CD4-positive, alpha-beta memory T cell (primary cell): ENCODE measurements around the gene MSH6. TPM values are rescaled to one million over a fixed set of nuclear protein-coding genes. Genes with fewer than 3 reads are reported as not detected.

Source experiments
- CTCF ChIA-PET: fragments of 350-600 bp; sonication (Branson Sonifier 250); formaldehyde crosslinking; loops from one replicate; lab custom pipeline; 2021; ENCODE audit warnings: inconsistent platforms; ENCODE audit not compliant: partially characterized antibody; lab: Charles Lee
- POLR2A ChIA-PET: fragments of 350-600 bp; sonication (Branson Sonifier 250); formaldehyde crosslinking; loops from one replicate; lab custom pipeline; 2021; ENCODE audit not compliant: partially characterized antibody; lab: Charles Lee
- DNase-seq, 5 donors: peaks; one replicate each; pipeline versions ENCODE4 v3.0.0 to v3.0.0-alpha.2; 2020 to 2022; ENCODE audit warnings: mixed read lengths in 1 of 5
- H3K27ac ChIP-seq: one replicate; pipeline ENCODE4 v1.7.0; 2013; ENCODE audit warnings: low read depth, low read length
- H3K27me3 ChIP-seq: 2 replicates; pipeline ENCODE4 v1.7.0; 2013; ENCODE audit warnings: mild to moderate bottlenecking, low read length, moderate library complexity; ENCODE audit not compliant: insufficient read depth
- H3K36me3 ChIP-seq: 2 replicates; pipeline ENCODE4 v1.7.0; 2013; ENCODE audit warnings: mild to moderate bottlenecking, low read length, moderate library complexity; ENCODE audit not compliant: insufficient read depth
- H3K4me1 ChIP-seq: 2 replicates; pipeline ENCODE4 v1.7.0; 2013; ENCODE audit warnings: mild to moderate bottlenecking, low read length, moderate library complexity; ENCODE audit not compliant: insufficient read depth
- H3K4me3 ChIP-seq, 2 donors: one replicate each; pipeline ENCODE4 v1.7.0; 2013; ENCODE audit warnings: low read length in 2 of 2, mild to moderate bottlenecking in 1 of 2
- H3K9me3 ChIP-seq, 2 donors: one replicate each; pipeline ENCODE4 v1.7.0; 2013; ENCODE audit warnings: low read length in 2 of 2, control low read depth in 1 of 2; ENCODE audit not compliant: control insufficient read depth in 1 of 2
- H3K27ac Mint-ChIP-seq, 7 donors: one replicate each; pipeline ENCODE4 v1.8.0; 2020 to 2021; ENCODE audit warnings: mixed read lengths in 7 of 7, mild to moderate bottlenecking in 6 of 7, inconsistent platforms in 3 of 7, moderate library complexity in 3 of 7
- H3K27me3 Mint-ChIP-seq, 2 donors: one replicate each; pipeline ENCODE4 v1.8.0; 2020 to 2021; ENCODE audit warnings: mixed read lengths in 2 of 2
- H3K36me3 Mint-ChIP-seq, 2 donors: one replicate each; pipeline ENCODE4 v1.8.0; 2020 to 2021; ENCODE audit warnings: mixed read lengths in 2 of 2, inconsistent platforms in 1 of 2, mild to moderate bottlenecking in 1 of 2
- H3K4me1 Mint-ChIP-seq, 4 donors: one replicate each; pipeline ENCODE4 v1.8.0; 2020 to 2021; ENCODE audit warnings: mixed read lengths in 4 of 4, mild to moderate bottlenecking in 1 of 4
- H3K4me3 Mint-ChIP-seq, 8 donors: one replicate each; pipeline ENCODE4 v1.8.0; 2020 to 2021; ENCODE audit warnings: mixed read lengths in 8 of 8, mild to moderate bottlenecking in 7 of 8, moderate library complexity in 6 of 8, inconsistent platforms in 3 of 8
- H3K9me3 Mint-ChIP-seq, 8 donors: one replicate each; pipeline ENCODE4 v1.8.0; 2020 to 2021; ENCODE audit warnings: mixed read lengths in 8 of 8, mild to moderate bottlenecking in 5 of 8, inconsistent platforms in 3 of 8, moderate library complexity in 1 of 8
- intact Hi-C: fragments of 100-400 bp; cut with micrococcal nuclease; formaldehyde crosslinking; loops from one replicate; pipeline ENCODE4 v1.15.1; 2023
- polyA plus RNA-seq, 2 donors: library from polyadenylated mRNA; unstranded; fragments of 300-500 nt; fragmentation: Illumina TruSeq; gene quantifications; one replicate each; pipeline ENCODE4 v1.2.3, GENCODE V29; 2021
- total RNA-seq, 2 experiments: library from RNA; stranded (reverse); gene quantifications; one replicate each; pipeline ENCODE4 v1.2.3, GENCODE V29; 2021

The MSH6 gene
- total and polyA plus RNA-seq, 4 experiments from 2014 or later, result 11.9 to 49.9 (median 37.6) TPM

GRCh38 chr2:47810850-47811249, 27.9 kb downstream of the MSH6 start:
- Mint-ChIP-seq H3K4me3 (no peak overlapping the region), H3K9me3 (no peaks in the 10 kb centered on the region), H3K36me3 (peaks cover 49 to 83% of the 10 kb centered on the region in 2 donors), H3K27me3 (no peaks in the 10 kb centered on the region), H3K4me1 (peaks cover 0 to 8% (median 5%) of the 10 kb centered on the region in 4 donors), H3K27ac (peak overlapping the region in 6 of 7 donors; percentile 2 to 81 (median 68))
- no peaks in the 10 kb centered on the region for H3K27me3 ChIP-seq
- no peaks in the 10 kb centered on the region for H3K4me1 ChIP-seq
- intact Hi-C loops, result no loop called here
- DNase-seq, result no peak
- H3K9me3 ChIP-seq, result no peaks in the 10 kb centered on the region
- CTCF ChIA-PET, result no interaction called here
- no peak overlapping the region for H3K27ac ChIP-seq
- POLR2A ChIA-PET, result no interaction called here
- no peak overlapping the region for H3K4me3 ChIP-seq
- H3K36me3 ChIP-seq, result peaks cover 35% of the 10 kb centered on the region

DNA sequence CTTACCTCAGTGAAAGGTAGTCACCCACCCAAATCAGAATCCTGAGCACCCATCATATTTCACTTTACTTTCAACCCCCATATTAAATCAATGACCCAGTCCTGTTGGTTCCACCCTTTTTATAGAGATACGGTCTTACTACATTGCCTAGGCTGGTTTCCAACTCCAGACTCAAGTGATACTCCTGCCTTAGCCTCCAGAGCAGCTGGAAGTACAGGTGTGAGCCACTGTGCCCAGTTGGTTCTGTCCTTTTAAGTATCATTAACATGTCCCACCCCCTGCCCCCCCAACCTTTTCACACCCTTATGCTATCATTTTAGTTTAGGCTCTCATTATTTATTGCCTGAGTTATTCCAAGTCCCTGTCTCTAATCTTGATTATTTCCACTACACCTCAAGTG, 28.7 kb downstream of the MSH6 start:
- no peak overlapping the region for H3K27ac ChIP-seq
- H3K4me3 Mint-ChIP-seq, result no peak overlapping the region
- no peak for DNase-seq
- no peaks in the 10 kb centered on the region for H3K27me3 ChIP-seq
- H3K9me3 ChIP-seq, result no peaks in the 10 kb centered on the region
- peaks cover 37% of the 10 kb centered on the region for H3K36me3 ChIP-seq
- CTCF ChIA-PET, result no interaction called here
- no peaks in the 10 kb centered on the region for H3K4me1 ChIP-seq
- H3K36me3 Mint-ChIP-seq, result peaks cover 46 to 79% of the 10 kb centered on the region in 2 donors
- POLR2A ChIA-PET, result no interaction called here
- no peak overlapping the region for H3K4me3 ChIP-seq
- H3K9me3 Mint-ChIP-seq, result no peaks in the 10 kb centered on the region
- peak overlapping the region in 5 of 7 donors; percentile 29 to 83 (median 50) for H3K27ac Mint-ChIP-seq
- no peaks in the 10 kb centered on the region for H3K27me3 Mint-ChIP-seq
- H3K4me1 Mint-ChIP-seq, result peaks cover 0 to 8% (median 5%) of the 10 kb centered on the region in 4 donors
- intact Hi-C loops, result no loop called here

GRCh38 chr2:47815764-47816163, 32.8 kb downstream of the MSH6 start:
- DNase-seq, result no peak
- no peak overlapping the region for H3K27ac ChIP-seq
- CTCF ChIA-PET, result no interaction called here
- Mint-ChIP-seq H3K27ac (peak overlapping the region in 1 of 7 donors; percentile 80), H3K4me3 (no peak overlapping the region), H3K27me3 (no peaks in the 10 kb centered on the region), H3K9me3 (no peaks in the 10 kb centered on the region), H3K4me1 (peaks cover 0 to 7% (median 3%) of the 10 kb centered on the region in 4 donors), H3K36me3 (peaks cover 50 to 78% of the 10 kb centered on the region in 2 donors)
- H3K9me3 ChIP-seq, result no peaks in the 10 kb centered on the region
- no peak overlapping the region for H3K4me3 ChIP-seq
- POLR2A ChIA-PET, result no interaction called here
- H3K36me3 ChIP-seq, result peaks cover 57% of the 10 kb centered on the region
- H3K27me3 ChIP-seq, result no peaks in the 10 kb centered on the region
- no peaks in the 10 kb centered on the region for H3K4me1 ChIP-seq
- intact Hi-C loops, result no loop called here

- Histone ChIP-seq H3K4me1 (no peaks in the 10 kb centered on the region), H3K4me3 (no peak overlapping the region), H3K9me3 (no peaks in the 10 kb centered on the region), H3K27me3 (no peaks in the 10 kb centered on the region), H3K36me3 (peaks cover 66% of the 10 kb centered on the region), H3K27ac (no peak overlapping the region)
- H3K9me3 Mint-ChIP-seq, result no peaks in the 10 kb centered on the region
- no peak for DNase-seq
- ChIA-PET POLR2A (no interaction called here), CTCF (interaction anchor here (1.2 kb wide), 1 partner anchor 23 kb away, joined by 4 read pairs; no protein-coding TSS in a partner anchor)
- peaks cover 44 to 69% of the 10 kb centered on the region in 2 donors for H3K36me3 Mint-ChIP-seq
- peak overlapping the region in 1 of 7 donors; percentile 46 for H3K27ac Mint-ChIP-seq
- intact Hi-C loops, result no loop called here
- H3K4me3 Mint-ChIP-seq, result no peak overlapping the region
- no peaks in the 10 kb centered on the region for H3K27me3 Mint-ChIP-seq
- H3K4me1 Mint-ChIP-seq, result peaks cover 0 to 3% (median 1%) of the 10 kb centered on the region in 4 donors
Measured at GRCh38 chr2:47818777-47819176, 35.8 kb downstream of the MSH6 start.

- Histone ChIP-seq H3K36me3 (peaks cover 70% of the 10 kb centered on the region), H3K27ac (no peak overlapping the region), H3K9me3 (no peaks in the 10 kb centered on the region), H3K4me3 (no peak overlapping the region), H3K27me3 (no peaks in the 10 kb centered on the region), H3K4me1 (no peaks in the 10 kb centered on the region)
- Mint-ChIP-seq H3K4me3 (no peak overlapping the region), H3K27ac (no peak overlapping the region), H3K27me3 (no peaks in the 10 kb centered on the region), H3K9me3 (no peaks in the 10 kb centered on the region), H3K4me1 (peaks cover 0 to 1% (median 0%) of the 10 kb centered on the region in 4 donors), H3K36me3 (peaks cover 39 to 68% of the 10 kb centered on the region in 2 donors)
- CTCF ChIA-PET, result no interaction called here
- no peak for DNase-seq
- intact Hi-C loops, result no loop called here
- POLR2A ChIA-PET, result no interaction called here
Measured at GRCh38 chr2:47819834-47820233, 36.9 kb downstream of the MSH6 start.

- no peak overlapping the region for H3K4me3 ChIP-seq
- Mint-ChIP-seq H3K27me3 (no peaks in the 10 kb centered on the region), H3K27ac (no peak overlapping the region), H3K4me1 (peaks cover 0 to under 1% (median 0%) of the 10 kb centered on the region in 4 donors), H3K4me3 (no peak overlapping the region), H3K36me3 (peaks cover 25 to 66% of the 10 kb centered on the region in 2 donors), H3K9me3 (no peaks in the 10 kb centered on the region)
- intact Hi-C loops, result no loop called here
- POLR2A ChIA-PET, result no interaction called here
- no peaks in the 10 kb centered on the region for H3K27me3 ChIP-seq
- H3K36me3 ChIP-seq, result peaks cover 46% of the 10 kb centered on the region
- H3K9me3 ChIP-seq, result no peaks in the 10 kb centered on the region
- no peak for DNase-seq
- no peak overlapping the region for H3K27ac ChIP-seq
- no peaks in the 10 kb centered on the region for H3K4me1 ChIP-seq
- CTCF ChIA-PET, result no interaction called here
Measured at GRCh38 chr2:47822518-47822917, 39.6 kb downstream of the MSH6 start.

GRCh38 chr2:47833516-47833968, 50.6 kb downstream of the MSH6 start:
- no peaks in the 10 kb centered on the region for H3K27me3 Mint-ChIP-seq
- no peaks in the 10 kb centered on the region for H3K9me3 ChIP-seq
- no peak for DNase-seq
- H3K9me3 Mint-ChIP-seq, result no peaks in the 10 kb centered on the region
- no peak overlapping the region for H3K4me3 ChIP-seq
- peaks cover 39 to 57% of the 10 kb centered on the region in 2 donors for H3K36me3 Mint-ChIP-seq
- H3K4me1 ChIP-seq, result no peaks in the 10 kb centered on the region
- peaks cover 38% of the 10 kb centered on the region for H3K36me3 ChIP-seq
- no peak overlapping the region for H3K27ac ChIP-seq
- H3K27ac Mint-ChIP-seq, result peak overlapping the region in 1 of 7 donors; percentile 3
- peaks cover 0 to 4% (median 2%) of the 10 kb centered on the region in 4 donors for H3K4me1 Mint-ChIP-seq
- intact Hi-C loops, result no loop called here
- no peaks in the 10 kb centered on the region for H3K27me3 ChIP-seq
- CTCF ChIA-PET, result interaction anchor here (1.0 kb wide), 1 partner anchor 17 kb away, joined by 4 read pairs; no protein-coding TSS in a partner anchor
- POLR2A ChIA-PET, result no interaction called here
- no peak overlapping the region for H3K4me3 Mint-ChIP-seq
